OCI-LY7 (cell line): ENCODE data around the gene SHISAL2A.

Experiments used
- CTCF ChIP-seq: fragments of 200-600 bp; sonication (generic); conservative IDR thresholded peaks from 2 replicates; pipeline ENCODE4 v1.5.1; 2014; ENCODE audit warnings: mild to moderate bottlenecking, antibody characterized with exemption, low read length, moderate library complexity, mixed read lengths
- EZH2phosphoT487 ChIP-seq: fragments of 200-600 bp; sonication (generic); IDR thresholded peaks from 2 replicates; pipeline ENCODE4 v1.6.1; 2018; ENCODE audit warnings: low read depth, borderline replicate concordance, mild to moderate bottlenecking, mixed run types, antibody characterized with exemption, low read length, moderate library complexity, mixed read lengths

- no peak for TF ChIP-seq CTCF
- no peak for TF ChIP-seq EZH2phosphoT487
Observed at GRCh38 chr1:52603630-52604029, 29.3 kb upstream of the SHISAL2A start.
